NCI-H1417 treated with DMSO at 0.1 percent for 48 hours (cell line): ENCODE measurements around the gene TRIM15.
"Not testable (repeated sequence)": the region's sequence is repeated elsewhere in the genome, so short reads cannot be mapped to it uniquely, and the experiment has no call there.

Experiments
- DNase-seq: peaks from one replicate; lab custom pipeline; 2025; lab: John Stamatoyannopoulos, UW

Gene TRIM15

DNA sequence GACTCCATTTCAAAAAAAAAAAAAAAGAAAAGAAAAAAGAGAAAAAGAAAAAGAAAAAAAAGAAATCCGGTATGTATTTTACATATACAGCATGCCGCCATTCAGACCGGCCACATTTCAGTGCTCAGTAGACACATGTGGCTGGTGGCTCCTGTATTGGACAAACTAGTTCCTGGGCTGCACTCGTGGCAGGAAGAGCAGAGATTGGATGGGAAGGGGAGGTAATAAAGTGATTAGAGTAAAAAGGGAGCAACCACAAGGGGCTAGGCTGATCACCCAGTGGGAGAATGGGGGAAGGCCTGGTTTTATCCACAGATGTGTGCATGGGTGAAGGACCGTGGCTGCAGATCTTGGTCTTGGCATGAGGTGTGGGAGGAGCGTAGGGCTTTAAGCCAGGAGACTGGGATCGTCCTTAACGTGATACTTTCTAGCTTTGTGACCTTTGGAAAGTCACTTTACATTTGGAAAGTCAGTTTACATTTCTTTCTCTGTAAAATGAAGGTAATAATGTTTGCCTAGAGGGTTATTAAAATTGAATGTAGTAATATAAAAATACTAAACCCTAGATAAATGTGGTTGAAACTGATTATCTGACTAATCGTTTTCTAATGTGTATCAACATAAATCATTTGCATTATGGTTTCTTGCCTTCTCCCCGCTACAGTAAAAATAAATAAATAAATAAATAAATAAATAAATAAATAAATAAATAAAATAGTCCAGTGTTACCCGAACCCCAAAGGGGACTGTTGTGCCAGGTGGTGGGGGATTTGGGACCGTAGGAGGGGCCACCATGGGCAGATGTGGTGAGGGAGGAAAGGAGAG is 869 bp upstream of the TRIM15 start:
- no peak for DNase-seq

DNA sequence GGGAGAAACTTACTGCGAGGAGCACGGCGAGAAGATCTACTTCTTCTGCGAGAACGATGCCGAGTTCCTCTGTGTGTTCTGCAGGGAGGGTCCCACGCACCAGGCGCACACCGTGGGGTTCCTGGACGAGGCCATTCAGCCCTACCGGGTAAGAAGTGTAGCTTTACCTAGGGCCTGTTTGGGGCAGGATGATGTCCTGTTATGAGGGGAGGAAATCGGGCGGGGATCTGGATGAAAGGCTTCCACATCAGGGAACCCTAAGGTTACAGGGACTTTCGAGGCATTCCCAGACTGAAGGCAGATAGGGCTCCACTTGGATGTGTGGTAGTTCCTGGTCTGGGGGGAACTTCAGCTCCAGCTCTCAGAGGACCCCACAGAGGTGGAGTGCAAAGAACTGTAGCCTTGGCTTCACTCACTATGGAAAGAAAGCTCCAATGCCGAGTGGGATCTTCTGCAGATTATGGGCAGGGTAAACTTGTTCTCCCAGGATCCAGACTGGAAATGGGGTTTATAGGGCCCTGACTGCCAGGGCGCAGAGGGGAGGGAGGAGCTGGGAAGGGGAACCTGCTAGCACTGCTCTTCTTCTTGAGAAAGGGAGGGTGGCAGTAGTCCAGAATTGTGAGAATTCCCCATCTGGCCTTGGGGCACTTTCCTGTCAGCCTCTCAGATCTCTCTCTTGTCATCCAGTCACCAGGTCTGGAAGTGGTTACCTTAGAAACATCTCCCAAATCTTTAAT is 740 bp downstream of the TRIM15 start:
- no peak for DNase-seq

DNA sequence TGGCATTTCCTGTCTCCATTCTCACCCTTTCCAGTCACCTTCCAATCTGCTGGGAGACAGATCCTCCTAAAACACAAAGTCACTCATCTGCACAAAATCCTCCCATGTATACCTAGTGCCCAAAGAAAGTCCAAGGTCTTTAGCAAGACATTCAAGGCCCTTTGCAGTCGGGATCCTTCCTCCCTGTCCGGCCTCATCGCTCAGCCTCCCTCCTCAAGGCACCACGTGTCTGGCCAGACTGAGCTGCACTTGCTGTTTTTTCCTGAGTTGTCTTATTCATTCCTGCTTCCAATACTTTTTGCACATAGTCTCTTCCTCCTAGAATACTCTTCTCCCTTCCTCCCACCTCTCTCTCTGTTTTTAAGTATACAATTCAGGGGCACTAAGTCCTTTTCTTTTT is 1.4 kb downstream of the TRIM15 start:
- DNase-seq: no peak

DNA sequence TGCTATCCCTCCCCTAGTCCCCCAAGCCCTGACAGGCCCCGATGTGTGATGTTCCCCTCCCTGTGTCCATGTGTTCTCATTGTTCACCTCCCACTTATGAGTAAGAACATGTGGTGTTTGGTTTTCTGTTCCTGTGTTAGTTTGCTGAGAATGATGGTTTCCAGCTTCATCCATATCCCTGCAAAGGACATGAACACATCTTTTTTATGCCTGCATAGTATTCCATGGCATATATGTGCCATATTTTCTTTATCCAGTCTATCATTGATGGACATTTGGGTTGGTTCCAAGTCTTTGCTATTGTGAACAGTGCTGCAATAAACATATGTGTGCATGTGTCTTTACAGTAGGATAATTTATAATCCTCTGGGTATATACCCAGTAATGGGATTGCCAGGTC is 1.9 kb downstream of the TRIM15 start:
- not testable (repeated sequence) for DNase-seq

DNA sequence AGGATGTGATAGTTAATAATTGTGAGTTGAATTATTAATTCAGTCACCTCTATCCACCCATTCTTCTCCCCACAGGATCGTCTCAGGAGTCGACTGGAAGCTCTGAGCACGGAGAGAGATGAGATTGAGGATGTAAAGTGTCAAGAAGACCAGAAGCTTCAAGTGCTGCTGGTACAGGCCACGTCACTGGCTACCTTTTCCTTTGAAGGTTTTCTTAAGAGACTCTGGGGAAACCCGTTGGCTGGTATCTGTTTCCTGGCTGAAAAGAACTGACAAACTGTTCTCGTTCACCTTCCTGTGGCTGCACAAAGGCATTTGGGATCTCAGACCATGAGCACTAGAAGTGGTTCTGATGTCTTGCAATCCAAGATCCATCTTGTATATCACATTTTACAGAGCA is 3.8 kb downstream of the TRIM15 start:
- DNase-seq: no peak

DNA sequence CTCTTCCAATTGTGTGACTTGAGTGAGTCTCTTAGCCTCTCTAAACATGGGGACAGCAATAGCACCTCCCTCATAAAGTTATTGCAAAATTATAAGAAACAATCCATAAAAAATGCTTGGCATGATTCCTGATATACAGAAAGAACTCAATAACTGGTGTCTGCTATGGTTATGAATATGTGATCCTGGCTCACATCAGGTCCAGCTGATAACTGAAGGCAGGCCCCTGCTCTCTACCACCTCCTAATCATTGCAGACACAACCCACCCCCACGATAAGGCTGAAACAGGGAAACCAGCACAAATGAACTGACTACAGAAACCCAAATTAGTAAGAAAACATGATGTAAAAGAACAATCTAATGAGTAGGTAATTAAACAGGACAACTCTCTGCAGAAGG is 5.4 kb downstream of the TRIM15 start:
- DNase-seq: no peak

DNA sequence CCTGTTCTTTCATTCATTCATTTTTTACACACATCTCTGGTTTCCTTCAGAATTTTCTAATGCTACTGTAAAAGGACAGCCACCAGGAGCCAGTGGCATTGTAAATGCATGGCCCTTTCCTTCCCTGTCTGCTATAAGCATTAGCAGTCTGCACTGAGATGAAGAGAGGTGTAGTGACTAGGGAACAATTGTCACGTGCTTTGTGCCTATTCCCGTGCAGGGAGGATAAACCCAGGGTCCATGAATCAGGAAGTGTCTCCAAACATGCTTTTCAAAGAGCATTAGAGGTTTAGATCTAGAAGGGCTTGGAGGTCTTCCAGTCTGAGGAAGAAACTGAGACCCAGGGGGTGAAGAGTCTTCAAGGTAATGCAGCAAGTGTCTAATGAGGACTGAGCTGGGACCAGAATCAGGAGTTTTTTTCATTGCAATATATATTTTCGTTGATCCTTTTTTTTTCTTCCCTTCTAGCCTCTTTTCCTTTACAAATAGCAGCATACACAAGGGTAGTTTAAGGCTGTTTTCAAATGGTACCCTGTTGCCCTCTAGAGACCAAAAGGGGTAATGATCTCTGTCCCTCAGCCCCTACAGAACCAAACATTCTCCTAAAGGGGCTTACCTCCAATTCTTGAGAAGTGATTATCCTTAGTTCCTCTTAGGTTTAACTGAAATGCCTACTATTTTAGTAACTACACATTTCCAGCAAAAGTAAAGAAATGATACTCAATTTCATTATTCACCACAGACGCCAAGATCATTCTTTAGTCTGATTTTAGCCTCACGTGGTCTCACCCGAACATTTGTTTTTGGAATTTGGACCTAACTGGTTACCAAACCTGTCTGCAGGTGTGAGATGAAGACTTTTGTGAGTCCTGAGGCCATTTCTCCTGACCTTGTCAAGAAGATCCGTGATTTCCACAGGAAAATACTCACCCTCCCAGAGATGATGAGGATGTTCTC is 6.6 kb downstream of the TRIM15 start:
- DNase-seq: no peak

DNA sequence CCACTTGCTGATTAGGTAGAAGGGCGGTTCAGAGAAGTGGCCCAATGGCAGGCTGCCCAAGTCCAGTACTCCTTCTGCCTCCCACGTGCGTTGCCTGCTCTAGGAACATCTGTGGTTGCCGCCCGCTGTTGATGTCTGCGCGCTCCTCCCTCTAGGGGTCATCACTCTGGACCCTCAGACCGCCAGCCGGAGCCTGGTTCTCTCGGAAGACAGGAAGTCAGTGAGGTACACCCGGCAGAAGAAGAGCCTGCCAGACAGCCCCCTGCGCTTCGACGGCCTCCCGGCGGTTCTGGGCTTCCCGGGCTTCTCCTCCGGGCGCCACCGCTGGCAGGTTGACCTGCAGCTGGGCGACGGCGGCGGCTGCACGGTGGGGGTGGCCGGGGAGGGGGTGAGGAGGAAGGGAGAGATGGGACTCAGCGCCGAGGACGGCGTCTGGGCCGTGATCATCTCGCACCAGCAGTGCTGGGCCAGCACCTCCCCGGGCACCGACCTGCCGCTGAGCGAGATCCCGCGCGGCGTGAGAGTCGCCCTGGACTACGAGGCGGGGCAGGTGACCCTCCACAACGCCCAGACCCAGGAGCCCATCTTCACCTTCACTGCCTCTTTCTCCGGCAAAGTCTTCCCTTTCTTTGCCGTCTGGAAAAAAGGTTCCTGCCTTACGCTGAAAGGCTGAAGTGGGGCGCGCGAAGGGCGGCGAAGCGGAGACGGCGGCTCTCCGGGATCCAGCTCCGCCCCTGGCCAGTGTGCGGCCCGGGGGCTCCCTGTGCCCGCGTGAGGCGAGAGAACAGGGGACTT is 8.5 kb downstream of the TRIM15 start:
- no peak for DNase-seq

DNA sequence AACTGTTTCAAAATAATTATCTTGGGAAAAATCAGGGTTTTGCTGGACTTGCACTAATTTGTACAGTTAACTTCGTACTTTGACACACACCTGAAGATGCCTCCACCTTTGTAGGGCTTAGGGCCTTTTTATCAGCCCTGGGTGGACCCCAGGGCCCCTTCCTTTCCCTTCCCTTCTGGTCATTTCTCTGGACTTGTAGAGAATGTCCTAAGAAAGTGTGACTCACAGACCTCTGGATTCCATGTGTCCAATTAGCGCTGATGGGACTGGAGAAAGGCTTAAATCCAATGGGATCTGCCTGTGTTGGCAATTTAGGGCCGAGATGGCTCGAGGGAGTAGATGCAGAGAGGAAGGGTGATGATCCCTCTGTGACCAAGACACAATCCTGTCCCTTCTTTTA is 9.3 kb downstream of the TRIM15 start:
- DNase-seq: no peak

DNA sequence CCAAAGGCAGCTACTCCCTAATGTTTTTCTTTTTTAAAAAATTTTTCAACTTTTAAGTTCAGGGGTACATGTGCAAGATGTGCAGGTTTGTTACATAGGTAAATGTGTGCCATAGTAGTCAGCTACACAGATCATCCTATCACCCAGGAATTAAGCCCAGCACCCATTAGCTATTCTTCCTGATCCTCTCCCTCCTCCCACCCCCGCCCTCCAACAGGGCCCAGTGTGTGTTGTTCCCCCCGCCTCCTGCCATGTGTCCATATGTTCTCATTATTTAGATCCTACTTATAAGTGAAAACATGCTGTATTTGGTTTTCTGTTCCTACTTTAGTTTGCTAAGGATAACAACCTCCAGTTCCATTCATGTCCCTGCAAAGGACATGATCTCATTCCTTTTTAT is 12.4 kb downstream of the TRIM15 start:
- DNase-seq: no peak

DNA sequence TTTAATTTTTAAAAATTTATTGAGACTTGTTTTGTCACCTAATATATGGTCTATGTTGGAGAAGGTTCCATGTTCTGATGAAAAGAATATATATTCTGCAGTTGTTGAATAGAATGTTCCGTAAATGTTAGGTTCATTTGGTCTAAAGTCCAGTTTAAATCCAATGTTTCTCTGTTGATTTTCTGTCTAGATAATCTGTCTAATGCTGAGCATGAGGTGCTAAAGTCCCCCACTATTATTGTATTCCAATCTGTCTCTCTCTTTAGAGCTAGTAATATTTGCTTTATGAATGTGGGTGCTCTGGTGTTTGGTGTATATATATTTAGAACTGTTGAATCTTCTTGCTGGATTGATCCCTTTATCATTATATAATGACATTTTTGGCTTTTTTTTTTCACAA is 15.5 kb downstream of the TRIM15 start:
- DNase-seq: no peak

DNA sequence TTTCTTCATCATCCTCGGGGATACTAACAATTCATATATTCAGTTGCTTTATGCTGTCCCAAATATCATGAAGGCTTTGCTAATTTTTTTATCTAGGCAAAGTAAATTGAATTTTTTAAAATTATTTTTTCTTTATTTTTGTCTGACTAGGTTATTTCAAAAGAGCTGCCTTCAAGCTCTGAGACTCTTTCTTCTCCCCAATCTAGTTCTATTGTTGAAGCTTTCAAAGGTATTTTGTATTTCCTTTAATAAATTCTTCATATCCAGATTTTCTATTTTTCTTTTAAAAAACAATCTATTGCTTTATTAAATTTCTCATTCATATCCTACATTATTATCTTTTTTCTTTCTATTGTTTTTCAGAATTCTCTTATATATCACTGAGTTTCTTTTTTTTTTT is 16.8 kb downstream of the TRIM15 start:
- DNase-seq: no peak

DNA sequence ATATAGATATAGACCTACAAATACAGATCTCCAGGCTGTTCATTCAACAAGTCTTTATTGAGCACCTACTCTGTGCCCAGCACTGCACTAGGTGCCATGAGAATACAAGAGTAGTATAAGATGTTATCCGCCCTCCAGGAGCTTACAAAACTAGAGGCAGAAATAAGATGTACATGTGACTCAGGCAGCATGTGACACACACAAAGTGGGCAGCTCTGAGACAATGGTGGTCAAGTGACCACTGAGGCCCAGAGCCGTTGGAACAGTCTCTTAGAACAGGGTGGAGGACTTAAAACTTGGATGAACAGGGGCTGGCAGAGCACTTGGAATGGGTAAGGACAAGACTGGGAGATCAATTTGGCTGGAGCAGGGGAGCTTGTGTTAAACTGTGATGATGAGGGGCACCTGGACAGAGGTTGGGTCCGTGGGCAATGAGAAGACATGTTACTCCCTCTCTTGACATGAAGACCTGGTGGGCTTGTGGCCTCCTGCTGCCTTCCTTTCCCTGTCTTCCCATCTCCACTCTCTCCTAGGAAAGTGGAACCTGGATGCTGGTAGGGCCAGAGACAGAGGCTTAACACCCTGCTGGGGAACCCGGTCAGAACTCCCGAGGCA is 21.2 kb downstream of the TRIM15 start:
- no peak for DNase-seq

DNA sequence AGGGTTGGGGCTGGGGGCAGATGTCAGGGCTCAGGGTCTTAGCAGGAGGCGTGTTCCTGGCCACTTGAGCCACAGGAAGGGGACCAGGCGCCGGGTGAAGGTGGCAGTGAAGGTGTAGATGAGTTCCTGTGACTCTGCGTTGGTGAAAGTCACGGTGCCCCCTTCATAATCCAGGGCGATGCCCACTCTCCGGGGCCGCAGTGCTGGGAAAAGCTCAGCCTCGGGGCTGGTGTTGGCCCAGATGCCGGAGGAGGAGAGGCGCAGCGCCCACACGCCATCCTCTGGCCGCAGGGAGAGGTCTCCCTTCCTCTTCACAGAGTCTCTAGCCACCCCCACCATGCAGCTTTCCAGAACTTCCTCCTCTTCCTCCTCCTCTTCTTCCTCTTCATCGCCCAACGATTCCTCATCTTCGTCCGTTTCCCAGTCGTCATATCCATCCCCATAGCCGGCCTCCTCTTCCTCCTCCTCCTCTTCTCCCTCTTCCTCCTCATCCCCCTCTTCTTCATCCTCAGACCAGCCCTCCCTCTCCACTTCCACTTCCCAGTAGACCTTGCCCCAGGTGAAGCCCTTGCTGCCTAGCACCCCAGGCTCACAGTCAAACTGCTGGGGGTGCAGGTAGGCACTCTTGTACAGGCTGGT is 22.6 kb downstream of the TRIM15 start:
- no peak for DNase-seq

DNA sequence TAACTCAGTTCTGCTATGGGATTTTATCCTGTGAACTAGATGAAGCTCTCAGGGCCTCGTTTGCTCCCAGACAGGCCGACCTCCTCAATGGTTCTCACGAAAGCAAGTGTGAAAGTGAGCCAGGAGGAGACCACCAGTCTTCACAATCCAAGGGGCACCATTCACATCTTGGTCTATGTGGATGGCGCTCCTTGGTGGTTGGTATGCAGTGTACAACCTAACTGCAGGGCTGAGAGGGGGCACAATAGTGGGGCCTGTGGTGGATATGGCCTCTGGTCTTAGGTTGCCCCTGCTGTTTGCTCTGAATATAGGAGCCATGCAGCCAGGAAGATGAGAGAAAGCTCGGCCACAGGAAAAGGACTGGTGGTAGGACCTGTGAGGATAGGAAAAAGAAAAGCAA is 25.2 kb downstream of the TRIM15 start:
- no peak for DNase-seq

DNA sequence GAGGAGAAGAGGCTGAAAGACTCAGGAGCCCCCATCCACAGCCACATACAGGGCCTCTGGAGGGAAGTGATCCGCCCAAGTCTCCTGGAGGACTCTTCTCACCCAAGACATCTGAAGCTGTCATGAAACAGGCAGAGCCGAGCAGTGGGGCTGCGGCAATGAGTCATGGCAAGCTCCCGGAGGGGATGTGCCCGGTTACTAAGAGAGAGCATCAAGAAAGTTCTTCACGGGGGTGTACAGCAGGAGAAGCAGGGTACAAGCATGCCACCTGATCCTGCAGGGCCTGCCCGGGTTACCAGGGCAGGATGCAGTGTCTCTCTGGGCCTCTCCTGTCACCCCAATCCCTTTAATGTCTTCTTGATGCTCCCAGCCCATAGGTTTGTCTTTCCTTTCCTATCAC is 28.7 kb downstream of the TRIM15 start:
- DNase-seq: no peak

DNA sequence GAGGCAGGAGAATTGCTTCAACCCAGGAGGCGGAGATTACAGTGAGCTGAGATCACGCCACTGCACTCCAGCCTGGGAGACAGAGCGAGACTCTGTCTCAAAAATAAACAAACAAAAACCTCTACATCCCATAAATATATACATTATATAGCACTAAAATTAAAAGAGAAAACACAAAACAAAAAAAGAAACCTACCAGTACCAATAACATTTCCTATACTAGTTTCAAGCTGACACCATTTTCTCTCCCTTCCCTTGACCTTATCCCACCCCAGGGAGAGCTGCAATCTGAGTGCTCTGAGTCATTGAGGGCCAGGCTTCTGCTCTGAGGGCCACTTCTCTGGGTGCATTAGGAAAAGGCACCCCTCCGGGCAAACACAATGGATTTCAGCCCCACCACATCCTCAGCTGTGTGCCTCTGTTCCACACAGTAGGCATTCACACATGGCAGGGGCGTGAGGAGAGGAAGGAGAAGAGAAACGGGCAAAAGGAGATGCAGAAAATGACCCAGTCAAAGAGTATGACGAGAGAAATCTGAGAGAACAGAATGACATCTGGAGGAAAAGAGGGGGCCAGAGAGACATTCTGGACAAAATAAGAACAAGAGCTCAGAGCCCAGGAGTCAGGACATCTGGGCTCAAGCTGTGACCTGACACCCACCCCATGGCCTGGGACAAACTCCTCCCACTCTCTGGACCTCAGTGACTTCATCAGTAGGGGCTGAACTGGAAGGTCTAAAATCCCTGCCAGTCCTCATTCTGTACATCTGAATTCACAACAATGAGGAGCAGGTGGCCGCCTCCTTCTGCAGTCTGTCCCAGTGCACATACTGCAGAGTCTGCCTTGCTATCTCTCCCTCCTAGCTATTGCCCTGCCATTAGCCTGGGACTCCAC is 31.7 kb downstream of the TRIM15 start:
- DNase-seq: no peak

DNA sequence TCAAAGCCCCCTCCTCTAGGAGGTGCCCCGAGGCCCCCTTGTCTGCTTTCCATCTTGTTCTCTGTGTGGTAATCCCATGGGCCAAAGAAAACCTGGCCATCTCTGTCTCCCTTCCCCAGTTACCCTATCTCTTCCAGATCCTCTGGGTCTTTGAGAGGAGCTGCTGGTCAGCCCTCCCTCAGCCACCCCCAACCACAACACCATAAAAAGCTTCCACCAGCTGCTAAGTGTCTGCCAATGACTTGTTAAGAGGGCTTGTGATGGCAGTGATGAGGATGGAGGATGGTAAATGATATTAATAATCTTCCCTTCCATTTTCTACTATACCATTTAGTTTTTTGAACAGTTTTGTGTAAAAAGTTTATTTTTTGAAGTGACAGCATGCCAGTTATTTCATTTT is 32.6 kb downstream of the TRIM15 start:
- no peak for DNase-seq

DNA sequence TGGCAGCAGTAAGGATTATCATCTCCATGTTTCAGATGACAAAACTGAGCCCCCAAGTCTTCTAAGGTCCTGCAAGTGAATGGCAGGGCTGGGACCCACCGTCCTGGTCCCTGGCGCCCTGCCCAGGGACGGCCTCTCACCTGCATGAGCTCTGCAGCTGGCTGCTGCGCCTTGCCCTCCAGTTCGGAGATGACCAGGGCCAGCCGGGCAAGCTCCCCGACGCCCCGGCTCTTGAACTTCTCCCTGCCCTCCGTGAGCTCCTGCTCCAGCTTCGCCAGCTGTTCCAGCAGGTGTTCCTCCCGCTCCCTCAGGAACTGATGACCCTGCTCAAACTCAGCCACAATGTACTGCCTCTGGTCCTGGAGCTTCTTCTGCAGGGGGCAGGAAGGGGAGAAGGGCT is 33.0 kb downstream of the TRIM15 start:
- no peak for DNase-seq
